ENCODE data around the gene ZFYVE27. TPM values are rescaled to one million over a fixed set of nuclear protein-coding genes. Genes with fewer than 3 reads are reported as not detected.

The ZFYVE27 gene
- total RNA-seq, 1 experiment from 2014 or later: 41.6 TPM

GRCh38 chr10:97747573-97747972 is 10.6 kb downstream of the ZFYVE27 start:
- intact Hi-C loops (cut with micrococcal nuclease; ENCODE audit: unreplicated experiment): no loop called here
- H3K4me1 ChIP-seq: peaks cover 12% of the 10 kb centered on the region
- no TSS peak for BruUV-seq (replicated peaks)
- no peak for DNase-seq
- Mint-ChIP-seq H3K9me3 (ENCODE audit: unreplicated experiment) (no peaks in the 10 kb centered on the region), H3K36me3 (ENCODE audit: insufficient read depth, unreplicated experiment) (peaks cover 82% of the 10 kb centered on the region), H3K27me3 (ENCODE audit: insufficient read depth, unreplicated experiment) (no peaks in the 10 kb centered on the region), H3K4me1 (ENCODE audit: low read depth, unreplicated experiment) (peaks cover 13% of the 10 kb centered on the region), H3K4me3 (ENCODE audit: unreplicated experiment) (no peak overlapping the region), H3K27ac (ENCODE audit: unreplicated experiment) (no peak overlapping the region)
- H3K36me3 ChIP-seq (ENCODE audit: control insufficient read depth, insufficient read depth, low read length): peaks cover 4% of the 10 kb centered on the region
- ChIA-PET POLR2A (no interaction called here), CTCF (no interaction called here)
- no peak overlapping the region for H3K4me3 ChIP-seq (ENCODE audit: low read depth, low read length)
- H3K27me3 ChIP-seq (replicated peaks; ENCODE audit: control insufficient read depth, insufficient read depth, low read length): no peaks in the 10 kb centered on the region
- TF ChIP-seq, protein P1, sequence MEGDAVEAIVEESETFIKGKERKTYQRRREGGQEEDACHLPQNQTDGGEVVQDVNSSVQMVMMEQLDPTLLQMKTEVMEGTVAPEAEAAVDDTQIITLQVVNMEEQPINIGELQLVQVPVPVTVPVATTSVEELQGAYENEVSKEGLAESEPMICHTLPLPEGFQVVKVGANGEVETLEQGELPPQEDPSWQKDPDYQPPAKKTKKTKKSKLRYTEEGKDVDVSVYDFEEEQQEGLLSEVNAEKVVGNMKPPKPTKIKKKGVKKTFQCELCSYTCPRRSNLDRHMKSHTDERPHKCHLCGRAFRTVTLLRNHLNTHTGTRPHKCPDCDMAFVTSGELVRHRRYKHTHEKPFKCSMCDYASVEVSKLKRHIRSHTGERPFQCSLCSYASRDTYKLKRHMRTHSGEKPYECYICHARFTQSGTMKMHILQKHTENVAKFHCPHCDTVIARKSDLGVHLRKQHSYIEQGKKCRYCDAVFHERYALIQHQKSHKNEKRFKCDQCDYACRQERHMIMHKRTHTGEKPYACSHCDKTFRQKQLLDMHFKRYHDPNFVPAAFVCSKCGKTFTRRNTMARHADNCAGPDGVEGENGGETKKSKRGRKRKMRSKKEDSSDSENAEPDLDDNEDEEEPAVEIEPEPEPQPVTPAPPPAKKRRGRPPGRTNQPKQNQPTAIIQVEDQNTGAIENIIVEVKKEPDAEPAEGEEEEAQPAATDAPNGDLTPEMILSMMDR (IDR thresholded peaks at IDR 0.05; ENCODE audit: insufficient read depth in 1 of 2, low read depth in 1 of 2, low read length in 1 of 2, severe bottlenecking in 1 of 2, unreplicated experiment in 1 of 2): no peak
- no peaks in the 10 kb centered on the region for H3K9me3 ChIP-seq

DNA sequence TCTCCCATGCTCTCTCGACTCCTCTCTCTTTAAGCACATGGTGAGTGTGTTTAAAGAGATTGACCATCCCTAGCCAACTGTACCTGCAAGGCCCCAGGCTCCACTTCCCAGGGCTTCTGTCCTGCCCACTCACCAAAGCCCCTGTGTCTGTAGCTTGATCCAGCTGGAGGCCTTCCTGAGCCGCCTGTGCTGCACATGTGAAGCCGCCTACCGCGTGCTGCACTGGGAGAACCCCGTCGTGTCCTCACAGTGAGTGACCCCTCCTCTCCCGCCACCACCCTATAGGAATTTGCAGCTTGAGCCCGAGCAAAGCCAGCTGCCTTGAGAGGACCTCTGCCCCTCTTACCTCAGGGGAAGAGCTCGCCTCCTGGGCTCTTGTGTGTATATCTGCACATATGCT is 11.2 kb downstream of the ZFYVE27 start:
- intact Hi-C loops (cut with micrococcal nuclease; ENCODE audit: unreplicated experiment): no loop called here
- Mint-ChIP-seq H3K36me3 (ENCODE audit: insufficient read depth, unreplicated experiment) (peaks cover 79% of the 10 kb centered on the region), H3K4me1 (ENCODE audit: low read depth, unreplicated experiment) (peaks cover 7% of the 10 kb centered on the region), H3K27ac (ENCODE audit: unreplicated experiment) (no peak overlapping the region), H3K9me3 (ENCODE audit: unreplicated experiment) (no peaks in the 10 kb centered on the region), H3K27me3 (ENCODE audit: insufficient read depth, unreplicated experiment) (no peaks in the 10 kb centered on the region), H3K4me3 (ENCODE audit: unreplicated experiment) (no peak overlapping the region)
- Histone ChIP-seq H3K4me1 (peaks cover 8% of the 10 kb centered on the region), H3K4me3 (ENCODE audit: low read depth, low read length) (no peak overlapping the region), H3K36me3 (ENCODE audit: control insufficient read depth, insufficient read depth, low read length) (peaks cover 4% of the 10 kb centered on the region), H3K27me3 (replicated peaks; ENCODE audit: control insufficient read depth, insufficient read depth, low read length) (no peaks in the 10 kb centered on the region), H3K9me3 (no peaks in the 10 kb centered on the region)
- BruUV-seq (replicated peaks): no TSS peak
- POLR2A ChIA-PET: no interaction called here
- DNase-seq: no peak
- TF ChIP-seq, protein P1 (IDR thresholded peaks at IDR 0.05; ENCODE audit: insufficient read depth in 1 of 2, low read depth in 1 of 2, low read length in 1 of 2, severe bottlenecking in 1 of 2, unreplicated experiment in 1 of 2): no peak
- CTCF ChIA-PET: no interaction called here

GRCh38 chr10:97752956-97753355 is 16.0 kb downstream of the ZFYVE27 start:
- BruUV-seq (replicated peaks): no TSS peak
- CTCF ChIA-PET: no interaction called here

More at GRCh38 chr10:97752956-97753355, 16.0 kb downstream of the ZFYVE27 start:
- TF ChIP-seq, protein P1 (IDR thresholded peaks at IDR 0.05; ENCODE audit: insufficient read depth in 1 of 2, low read depth in 1 of 2, low read length in 1 of 2, severe bottlenecking in 1 of 2, unreplicated experiment in 1 of 2): no peak
- Histone ChIP-seq H3K36me3 (ENCODE audit: control insufficient read depth, insufficient read depth, low read length) (peaks cover 12% of the 10 kb centered on the region), H3K4me3 (ENCODE audit: low read depth, low read length) (no peak overlapping the region), H3K4me1 (no peaks in the 10 kb centered on the region), H3K27me3 (replicated peaks; ENCODE audit: control insufficient read depth, insufficient read depth, low read length) (no peaks in the 10 kb centered on the region), H3K9me3 (no peaks in the 10 kb centered on the region)
- Mint-ChIP-seq H3K36me3 (ENCODE audit: insufficient read depth, unreplicated experiment) (peaks cover 77% of the 10 kb centered on the region), H3K9me3 (ENCODE audit: unreplicated experiment) (no peaks in the 10 kb centered on the region), H3K4me1 (ENCODE audit: low read depth, unreplicated experiment) (no peaks in the 10 kb centered on the region), H3K4me3 (ENCODE audit: unreplicated experiment) (no peak overlapping the region), H3K27me3 (ENCODE audit: insufficient read depth, unreplicated experiment) (no peaks in the 10 kb centered on the region), H3K27ac (ENCODE audit: unreplicated experiment) (no peak overlapping the region)
- no peak for DNase-seq
- intact Hi-C loops (cut with micrococcal nuclease; ENCODE audit: unreplicated experiment): no loop called here
- POLR2A ChIA-PET: interaction anchor here (0.6 kb wide), 1 partner anchor 39 kb away, joined by 4 read pairs; the partner anchor contains the start of gene MARVELD1
